Measurements from ENCODE around the gene SCN1B. TPM values are rescaled to one million over a fixed set of nuclear protein-coding genes. Genes with fewer than 3 reads are reported as not detected.
A peak's percentile ranks its signal among the peaks of the same experiment; 100 is the strongest.

Gene SCN1B
- total and polyA plus RNA-seq, 2 of the 13 experiments (the other 11 are each of a cell fraction or from before 2014, with no cell fraction given): 2.7 to 20.1 TPM

GRCh38 chr19:35013041-35013819 lies 17.0 kb upstream of the SCN1B start (continued):
- TF ChIP-seq HIVEP1 (CRISPR knock-in tag; IDR thresholded peaks at IDR 0.05) (peak; percentile 20; the same call in 1 of the 2 replicates), CBX5 (CRISPR knock-in tag; IDR thresholded peaks at IDR 0.05; ENCODE audit: borderline replicate concordance) (no peak), GABPB1 (CRISPR knock-in tag; IDR thresholded peaks at IDR 0.05) (peak; percentile 24; the same call in 1 of the 2 replicates), ZNF333 (CRISPR knock-in tag; IDR thresholded peaks at IDR 0.05; ENCODE audit: borderline replicate concordance) (0 out of 2 replicates have a peak, but pooled peaks have one; percentile 53), RBM22 (optimal IDR thresholded peaks at IDR 0.05; ENCODE audit: low read length) (peak; percentile 96), ATF6 (CRISPR knock-in tag; conservative IDR thresholded peaks at IDR 0.05) (no peak), ZNF362 (CRISPR knock-in tag; IDR thresholded peaks at IDR 0.05; ENCODE audit: borderline replicate concordance) (no peak), ZNF337 (CRISPR knock-in tag; IDR thresholded peaks at IDR 0.05; ENCODE audit: borderline replicate concordance, low read depth) (no peak), NR2F6 (IDR thresholded peaks at IDR 0.05) (no peak), NR2F6 (CRISPR knock-in tag; IDR thresholded peaks at IDR 0.05) (0 out of 2 replicates have a peak, but pooled peaks have one; percentile 11), IKZF5 (CRISPR knock-in tag; IDR thresholded peaks at IDR 0.05) (peak; percentile 54; the same call in 1 of the 2 replicates), ZNF280D (CRISPR knock-in tag; IDR thresholded peaks at IDR 0.05) (no peak), ZNF138 (CRISPR knock-in tag; IDR thresholded peaks at IDR 0.05; ENCODE audit: low read depth) (no peak), ELF3 (CRISPR knock-in tag; IDR thresholded peaks at IDR 0.05) (no peak), ZKSCAN1 (IDR thresholded peaks at IDR 0.05; ENCODE audit: low read length) (no peak), RNF219 (CRISPR knock-in tag; IDR thresholded peaks at IDR 0.05) (no peak), RAD21 (CRISPR knock-in tag; IDR thresholded peaks at IDR 0.05) (peak; percentile 98), ZNF839 (CRISPR knock-in tag; IDR thresholded peaks at IDR 0.05; ENCODE audit: borderline replicate concordance) (no peak), NFKB2 (CRISPR knock-in tag; IDR thresholded peaks at IDR 0.05; ENCODE audit: borderline replicate concordance) (peak; percentile 51; the same call in 1 of the 2 replicates)
